ENCODE results near the gene GOLM1.

GOLM1 gene

GRCh38 chr9:86009133-86009532 lies 90.2 kb downstream of the GOLM1 start:
- Histone ChIP-seq H3K27ac (no peak overlapping the region), H3K4me3 (no peak overlapping the region)

GRCh38 chr9:86005253-86005775 lies 94.0 kb downstream of the GOLM1 start:
- H3K27ac ChIP-seq, result no peak overlapping the region

GRCh38 chr9:85995599-85995998 lies 103.8 kb downstream of the GOLM1 start:
- Histone ChIP-seq H3K27ac (no peak overlapping the region), H3K4me3 (no peak overlapping the region)

More at GRCh38 chr9:86005253-86005775, 94.0 kb downstream of the GOLM1 start:
- no peak overlapping the region for H3K4me3 ChIP-seq

GRCh38 chr9:85995097-85995496 lies 104.3 kb downstream of the GOLM1 start:
- Histone ChIP-seq H3K27ac (no peak overlapping the region), H3K4me3 (no peak overlapping the region)

- Histone ChIP-seq H3K27ac (no peak overlapping the region), H3K4me3 (no peak overlapping the region)
Observed at GRCh38 chr9:85994191-85994590, 105.2 kb downstream of the GOLM1 start.

- Histone ChIP-seq H3K27ac (no peak overlapping the region), H3K4me3 (no peak overlapping the region)
Observed at GRCh38 chr9:85987236-85987635, 112.1 kb downstream of the GOLM1 start.

DNA sequence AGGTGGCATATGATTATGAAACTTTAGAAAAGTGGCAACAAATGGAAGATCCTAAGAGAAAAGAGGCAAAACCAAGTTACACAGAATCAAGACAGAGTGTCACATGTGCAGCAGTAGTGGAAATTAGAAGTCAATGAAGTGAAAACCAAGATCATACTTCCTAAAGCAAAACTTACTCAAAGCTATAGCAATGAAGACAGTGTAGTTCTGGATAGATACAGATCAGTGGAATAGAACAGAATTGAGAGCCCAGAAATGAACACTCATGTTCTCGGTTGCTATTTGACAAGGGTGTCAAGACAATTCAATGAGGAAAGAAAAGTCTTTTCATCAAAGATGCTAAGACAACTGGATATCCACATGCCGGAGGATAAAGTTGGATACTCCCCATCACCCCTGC lies 114.9 kb downstream of the GOLM1 start:
- no peak overlapping the region for H3K27ac ChIP-seq
- no peak overlapping the region for H3K4me3 ChIP-seq

- Histone ChIP-seq H3K27ac (no peak overlapping the region), H3K4me3 (no peak overlapping the region)
Observed at GRCh38 chr9:85981369-85981768, 118.0 kb downstream of the GOLM1 start.

GRCh38 chr9:85978496-85978895 lies 120.9 kb downstream of the GOLM1 start:
- no peak overlapping the region for H3K4me3 ChIP-seq
- no peak overlapping the region for H3K27ac ChIP-seq
